ENCODE results near the gene KCNJ10.
A peak's percentile ranks its signal among the peaks of the same experiment; 100 is the strongest.

The KCNJ10 gene

DNA sequence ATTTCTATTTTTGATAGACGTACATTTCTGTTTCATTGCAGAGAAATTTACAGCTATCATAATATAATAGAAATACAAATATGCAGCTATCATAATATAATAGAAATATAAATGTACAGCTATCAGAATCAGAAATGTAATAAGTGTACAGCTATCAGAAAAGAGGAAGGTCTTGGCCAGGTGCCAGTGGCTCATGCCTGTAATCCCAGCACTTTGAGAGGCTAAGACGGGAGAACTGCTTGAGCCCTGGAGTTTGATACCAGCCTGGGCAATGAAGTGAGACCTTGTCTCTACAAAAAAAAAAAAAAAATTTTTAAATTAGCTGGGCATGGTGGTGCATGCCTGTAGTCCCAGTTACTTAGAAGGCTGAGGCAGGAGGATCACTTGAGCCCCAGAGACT is 76.0 kb downstream of the KCNJ10 start:
- Histone ChIP-seq H3K4me1 (ENCODE audit: insufficient read depth, low read length, poor library complexity, severe bottlenecking) (peaks cover 12% of the 10 kb centered on the region), H3K36me3 (ENCODE audit: insufficient read depth, low read length) (no peaks in the 10 kb centered on the region), H3K4me3 (ENCODE audit: low read length, poor library complexity, severe bottlenecking) (no peak overlapping the region), H3K79me2 (ENCODE audit: insufficient read depth, low read length) (no peaks in the 10 kb centered on the region), H3K9me3 (ENCODE audit: insufficient read depth, low read depth, low read length) (no peaks in the 10 kb centered on the region), H2AFZ (ENCODE audit: low read length) (no peak overlapping the region), H3K4me2 (ENCODE audit: low read depth, low read length, poor library complexity, severe bottlenecking) (no peak overlapping the region), H3K9me2 (replicated peaks; ENCODE audit: low read depth, low read length) (no peaks in the 10 kb centered on the region), H4K20me1 (ENCODE audit: insufficient read depth, low read length, poor library complexity, severe bottlenecking) (no peaks in the 10 kb centered on the region), H3K27me3 (ENCODE audit: insufficient read depth, low read length, poor library complexity, severe bottlenecking) (no peaks in the 10 kb centered on the region), H3F3A (ENCODE audit: low read depth) (no peaks in the 10 kb centered on the region), H3K9ac (ENCODE audit: low read depth, low read length, poor library complexity, severe bottlenecking) (no peak overlapping the region)
- TF ChIP-seq CTCF (conservative IDR thresholded peaks at IDR 0.05; ENCODE audit: low read length) (no peak), EZH2phosphoT487 (IDR thresholded peaks at IDR 0.05; ENCODE audit: borderline replicate concordance) (no peak)

DNA sequence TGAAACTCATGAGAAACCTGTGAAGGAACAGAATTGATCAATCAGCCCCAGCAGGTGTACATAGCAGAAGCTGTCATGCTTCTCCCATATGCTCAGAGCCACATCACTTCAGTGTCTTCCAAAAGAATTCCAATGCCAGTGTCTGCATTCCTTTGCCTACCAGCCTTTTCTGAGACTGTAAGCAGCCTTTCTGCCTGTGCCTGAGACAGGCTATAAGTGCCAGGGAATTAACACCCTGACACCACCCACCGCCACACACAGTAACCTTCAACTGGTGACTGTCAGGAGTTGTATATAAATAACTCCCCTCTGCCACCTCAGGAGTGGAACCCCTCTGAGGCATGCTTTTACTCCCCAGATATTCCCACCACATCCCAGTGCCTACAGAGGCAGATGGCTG is 77.8 kb downstream of the KCNJ10 start:
- TF ChIP-seq EZH2phosphoT487 (IDR thresholded peaks at IDR 0.05; ENCODE audit: borderline replicate concordance) (no peak), CTCF (conservative IDR thresholded peaks at IDR 0.05; ENCODE audit: low read length) (no peak)
- H4K20me1 ChIP-seq (ENCODE audit: insufficient read depth, low read length, poor library complexity, severe bottlenecking), result no peaks in the 10 kb centered on the region

DNA sequence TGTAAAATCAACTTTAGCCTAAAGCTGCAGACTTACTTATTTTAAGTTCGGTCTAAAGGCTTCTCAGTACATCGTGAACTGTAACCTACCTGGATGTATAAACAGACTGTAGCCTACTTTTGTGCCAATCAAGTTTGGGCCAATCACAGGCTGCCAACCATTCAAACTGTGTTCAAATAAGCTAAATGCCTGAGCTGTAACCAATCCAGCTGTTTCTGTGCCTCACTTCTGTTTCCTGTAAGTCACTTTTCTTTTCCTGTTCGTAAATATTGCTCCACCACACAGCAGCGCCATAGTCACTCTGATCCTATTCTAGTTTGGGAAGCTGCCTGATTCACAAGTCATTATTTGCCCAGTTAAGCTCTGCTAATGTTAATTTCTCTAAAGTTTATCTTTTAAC is 78.4 kb downstream of the KCNJ10 start:
- TF ChIP-seq EZH2phosphoT487 (IDR thresholded peaks at IDR 0.05; ENCODE audit: borderline replicate concordance) (no peak), CTCF (conservative IDR thresholded peaks at IDR 0.05; ENCODE audit: low read length) (no peak)
- Histone ChIP-seq H4K20me1 (ENCODE audit: insufficient read depth, low read length, poor library complexity, severe bottlenecking) (no peaks in the 10 kb centered on the region), H3K79me2 (ENCODE audit: insufficient read depth, low read length) (no peaks in the 10 kb centered on the region), H3K9me2 (replicated peaks; ENCODE audit: low read depth, low read length) (no peaks in the 10 kb centered on the region), H3K9me3 (ENCODE audit: insufficient read depth, low read depth, low read length) (no peaks in the 10 kb centered on the region), H3K27me3 (ENCODE audit: insufficient read depth, low read length, poor library complexity, severe bottlenecking) (no peaks in the 10 kb centered on the region), H3K4me1 (ENCODE audit: insufficient read depth, low read length, poor library complexity, severe bottlenecking) (peaks cover 12% of the 10 kb centered on the region), H3K4me3 (ENCODE audit: low read length, poor library complexity, severe bottlenecking) (no peak overlapping the region), H3F3A (ENCODE audit: low read depth) (no peaks in the 10 kb centered on the region), H3K4me2 (ENCODE audit: low read depth, low read length, poor library complexity, severe bottlenecking) (peak overlapping the region; percentile 20), H3K9ac (ENCODE audit: low read depth, low read length, poor library complexity, severe bottlenecking) (no peak overlapping the region), H3K36me3 (ENCODE audit: insufficient read depth, low read length) (no peaks in the 10 kb centered on the region), H2AFZ (ENCODE audit: low read length) (peak overlapping the region; percentile 76)

More for the DNA sequence above, 77.8 kb downstream of the KCNJ10 start:
- peaks cover 12% of the 10 kb centered on the region for H3K4me1 ChIP-seq (ENCODE audit: insufficient read depth, low read length, poor library complexity, severe bottlenecking)
- H3K79me2 ChIP-seq (ENCODE audit: insufficient read depth, low read length), result no peaks in the 10 kb centered on the region
- no peaks in the 10 kb centered on the region for H3K9me3 ChIP-seq (ENCODE audit: insufficient read depth, low read depth, low read length)
- no peak overlapping the region for H3K4me3 ChIP-seq (ENCODE audit: low read length, poor library complexity, severe bottlenecking)
- H3K9me2 ChIP-seq (replicated peaks; ENCODE audit: low read depth, low read length), result no peaks in the 10 kb centered on the region
- no peak overlapping the region for H3K9ac ChIP-seq (ENCODE audit: low read depth, low read length, poor library complexity, severe bottlenecking)
- H3F3A ChIP-seq (ENCODE audit: low read depth), result no peaks in the 10 kb centered on the region
- H3K4me2 ChIP-seq (ENCODE audit: low read depth, low read length, poor library complexity, severe bottlenecking), result no peak overlapping the region
- no peak overlapping the region for H2AFZ ChIP-seq (ENCODE audit: low read length)
- H3K27me3 ChIP-seq (ENCODE audit: insufficient read depth, low read length, poor library complexity, severe bottlenecking), result no peaks in the 10 kb centered on the region
- no peaks in the 10 kb centered on the region for H3K36me3 ChIP-seq (ENCODE audit: insufficient read depth, low read length)
